ENCODE results near the gene CLEC18C. TPM values are rescaled to one million over a fixed set of nuclear protein-coding genes. Genes with fewer than 3 reads are reported as not detected.
"Not testable (repeated sequence)": the region's sequence is repeated elsewhere in the genome, so short reads cannot be mapped to it uniquely, and the experiment has no call there.

The CLEC18C gene
- 1 to 10 TPM in 2 of 12 donors, under 1 TPM in 6, not detected in 4; 0.28 to 1.1 (median 0.53) TPM for polyA plus RNA-seq (ENCODE audit: insufficient read length in 12 of 12)
- long read RNA-seq, donor 1: 0 reads
- long read RNA-seq, donor 2: 0 reads
- long read RNA-seq, donor 3: 0 reads
- long read RNA-seq, donor 4: 0 reads
- long read RNA-seq, donor 5: 0 reads
- long read RNA-seq, donor 6: 0 reads
- long read RNA-seq, donor 7: 0 reads
- long read RNA-seq, donor 8: 0 reads
- long read RNA-seq, donor 9: 0 reads
- long read RNA-seq, donor 10: 0 reads
- long read RNA-seq, donor 11: 0 reads

DNA sequence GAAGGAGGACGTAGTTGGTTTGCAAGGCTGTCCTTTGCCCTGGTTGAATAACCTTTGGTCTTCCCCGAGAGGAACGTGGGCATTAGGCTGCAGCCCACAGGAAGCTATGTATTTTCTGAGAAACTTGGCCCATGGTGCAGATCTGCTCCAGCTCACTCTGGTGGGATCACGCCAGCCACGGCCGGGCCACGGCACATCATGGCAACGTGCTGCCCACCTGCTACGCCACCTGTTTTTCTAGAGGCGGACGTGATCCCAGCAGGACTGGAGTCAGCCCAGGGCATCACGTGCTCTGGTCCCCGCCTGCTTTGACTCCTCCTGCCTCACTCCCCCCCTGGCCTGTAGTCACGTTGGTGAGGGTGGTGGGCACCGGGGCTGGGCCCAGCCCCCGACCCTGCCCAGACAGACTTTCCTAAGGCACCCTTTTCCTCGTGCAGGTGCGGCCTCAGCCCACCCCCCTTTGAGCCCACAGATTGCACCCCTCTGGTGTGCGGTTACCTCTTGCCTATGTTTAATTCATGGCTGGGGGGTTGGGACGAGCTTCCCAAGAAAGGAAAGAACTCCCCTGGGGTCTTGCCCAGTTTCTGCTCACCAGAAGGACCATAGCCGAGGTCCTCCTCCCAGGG, at the start of gene CLEC18C:
Gene CLEC18C, plus strand, starts transcription at position 576 of the 626 bp plus-strand sequence. CDS start 492 bp downstream, outside the sequence.
- DNase-seq: not testable (repeated sequence)

- DNase-seq: not testable (repeated sequence)
Measured at GRCh38 chr16:70123822-70124221, 49.8 kb upstream of the CLEC18C start.

DNA sequence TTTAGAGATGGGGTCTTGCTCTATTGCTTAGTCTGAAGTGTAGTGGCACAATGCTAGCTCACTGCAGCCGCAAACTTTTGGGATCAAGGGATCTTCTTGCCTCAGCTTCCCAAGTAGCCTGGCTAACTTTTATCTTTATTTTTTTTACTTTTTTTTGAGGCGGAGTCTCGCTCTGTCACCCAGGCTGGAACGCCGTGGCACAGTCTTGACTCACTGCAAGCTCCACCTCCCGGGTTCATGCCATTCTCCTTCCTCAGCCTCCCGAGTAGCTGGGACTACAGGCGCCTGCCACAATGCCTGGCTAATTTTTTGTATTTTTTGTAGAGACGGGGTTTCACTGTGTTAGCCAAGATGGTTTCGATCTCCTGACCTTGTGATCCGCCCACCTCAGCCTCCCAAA, 47.4 kb upstream of the CLEC18C start:
- not testable (repeated sequence) for DNase-seq

- not testable (repeated sequence) for DNase-seq
Measured at GRCh38 chr16:70127706-70128105, 45.9 kb upstream of the CLEC18C start.

DNA sequence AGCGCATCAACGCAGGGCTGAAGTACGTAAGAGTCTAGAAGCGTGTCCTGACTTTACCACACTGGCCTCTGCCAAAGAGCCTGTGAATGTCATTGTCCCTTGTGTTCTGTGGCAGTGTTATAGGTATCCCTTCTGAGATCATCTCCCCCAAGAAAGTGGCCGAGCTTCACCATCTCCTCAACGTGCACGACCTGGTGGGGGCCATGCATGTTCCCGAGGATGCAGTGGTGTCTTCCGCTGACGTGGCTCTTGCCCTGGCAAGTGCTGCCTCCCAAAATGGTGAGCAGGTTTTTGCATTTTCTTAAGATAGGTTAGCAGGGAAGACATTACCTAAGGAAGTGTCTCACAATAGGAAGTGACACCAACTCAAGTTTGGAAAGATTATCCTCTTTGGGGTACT, 44.7 kb upstream of the CLEC18C start:
- DNase-seq: not testable (repeated sequence)

GRCh38 chr16:70135796-70136195, 37.8 kb upstream of the CLEC18C start:
- DNase-seq: not testable (repeated sequence)

GRCh38 chr16:70136595-70136994, 37.0 kb upstream of the CLEC18C start:
- DNase-seq: not testable (repeated sequence)

DNA sequence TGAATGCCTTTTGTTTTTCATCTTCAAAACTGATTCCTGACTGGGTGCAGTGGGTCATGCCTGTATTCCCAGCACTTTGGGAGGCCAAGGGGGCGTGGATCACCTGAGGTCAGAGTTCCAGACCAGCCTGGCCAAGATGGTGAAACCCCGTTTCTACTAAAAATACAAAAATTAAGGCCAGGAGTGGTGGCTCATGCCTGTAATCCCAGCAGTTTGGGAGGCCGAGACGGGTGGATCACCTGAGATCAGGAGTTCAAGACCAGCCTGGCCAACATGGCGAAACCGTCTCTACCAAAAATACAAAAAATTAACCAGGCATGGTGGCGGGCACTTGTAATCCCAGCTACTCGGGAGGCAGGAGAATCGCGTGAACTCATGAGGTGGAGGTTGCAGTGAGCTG, 30.8 kb upstream of the CLEC18C start:
- not testable (repeated sequence) for DNase-seq

GRCh38 chr16:70143231-70143895, 30.2 kb upstream of the CLEC18C start:
- not testable (repeated sequence) for DNase-seq

- DNase-seq: not testable (repeated sequence)
Measured at GRCh38 chr16:70147853-70148252, 25.7 kb upstream of the CLEC18C start.

DNA sequence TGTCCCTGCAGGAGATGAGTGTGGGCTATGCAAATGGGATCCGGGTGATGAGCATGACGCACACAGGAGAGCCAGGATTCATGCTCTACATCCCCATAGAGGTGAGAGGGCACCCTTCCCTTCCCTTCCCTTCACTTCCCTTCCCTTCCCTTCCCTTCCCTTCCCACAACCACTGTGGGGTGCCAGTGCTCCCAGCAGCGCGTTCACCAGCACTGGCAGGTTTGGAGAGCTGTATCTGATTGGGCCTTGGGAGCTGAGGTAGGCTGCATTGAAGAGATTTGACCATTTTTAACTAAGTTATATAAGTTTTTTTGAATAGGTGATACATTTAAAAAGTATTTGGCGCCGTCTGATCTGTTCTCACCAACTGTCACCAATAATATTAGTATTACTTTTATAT, 25.1 kb upstream of the CLEC18C start:
- not testable (repeated sequence) for DNase-seq

DNA sequence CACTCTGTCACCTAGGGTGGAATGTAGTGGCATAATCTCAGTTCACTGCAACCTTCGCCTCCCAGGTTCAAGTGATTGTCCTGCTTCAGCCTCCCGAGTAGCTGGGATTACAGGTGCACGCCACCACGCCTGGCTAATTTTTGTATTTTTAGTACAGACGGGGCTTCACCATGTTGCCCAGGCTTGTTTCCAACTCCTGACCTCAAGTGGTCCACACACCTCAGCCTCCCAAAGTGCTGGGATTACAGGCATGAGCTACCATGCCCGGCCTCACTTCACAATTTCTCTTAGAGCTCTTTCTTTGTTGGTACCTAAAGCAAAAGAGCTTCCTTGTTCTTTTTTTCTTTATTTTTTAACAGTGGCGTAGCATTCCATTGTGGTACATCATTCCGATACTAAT, 24.3 kb upstream of the CLEC18C start:
- DNase-seq: not testable (repeated sequence)

- no peak for DNase-seq
Measured at GRCh38 chr16:70151391-70151790, 22.2 kb upstream of the CLEC18C start.

- no peak for DNase-seq
Measured at GRCh38 chr16:70151941-70152509, 21.6 kb upstream of the CLEC18C start.

GRCh38 chr16:70152578-70153302, 20.8 kb upstream of the CLEC18C start:
- DNase-seq: no peak

DNA sequence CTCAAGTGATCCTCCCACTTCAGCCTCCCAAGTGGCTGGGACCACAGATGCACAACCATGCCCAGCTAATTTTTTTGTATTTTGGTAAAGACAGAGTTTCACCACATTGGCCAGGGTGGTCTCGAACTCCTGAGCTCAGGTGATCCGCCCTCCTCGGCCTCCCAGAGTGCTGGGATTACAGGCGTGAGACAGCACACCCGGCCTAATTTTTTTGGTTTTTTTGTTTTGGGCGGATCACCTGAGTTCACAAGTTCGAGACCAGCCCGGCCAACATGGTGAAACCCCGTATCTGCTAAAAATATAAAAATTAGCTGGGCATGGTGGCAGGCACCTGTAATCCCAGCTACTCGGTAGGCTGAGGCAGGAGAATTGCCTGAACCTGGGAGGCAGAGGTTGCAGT, 18.9 kb upstream of the CLEC18C start:
- not testable (repeated sequence) for DNase-seq

- no peak for DNase-seq
Measured at GRCh38 chr16:70156207-70156978, 17.2 kb upstream of the CLEC18C start.

GRCh38 chr16:70157105-70157476, 16.5 kb upstream of the CLEC18C start:
- DNase-seq: no peak

- DNase-seq: no peak
Measured at GRCh38 chr16:70157477-70158260, 15.9 kb upstream of the CLEC18C start.

GRCh38 chr16:70158261-70158939, 15.2 kb upstream of the CLEC18C start:
- DNase-seq: no peak
